GM12878 (cell line): ENCODE data around the gene C1orf141. TPM values are rescaled to one million over a fixed set of nuclear protein-coding genes. Genes with fewer than 3 reads are reported as not detected.

Source experiments
- ATAC-seq: fragments of 200-7000 bp; cut with Tn5 transposase; 3 replicates; pipeline ENCODE4 v1.9.1; 2020; ENCODE audit warnings: mild to moderate bottlenecking, moderate library complexity
- BruUV-seq: library from RNA; stranded (reverse); fragments of 400-500 nt; replicated peaks from 2 replicates; lab custom pipeline; 2021; lab: Mats Ljungman, UMichigan
- CTCF ChIA-PET: fragments of 300-600 bp; sonication (Branson Sonifier 250); formaldehyde crosslinking; extraction: SDS; loops from one replicate; lab custom pipeline; 2021; ENCODE audit warnings: inconsistent platforms; lab: Yijun Ruan, JAX
- POLR2A ChIA-PET: fragments of 350-600 bp; formaldehyde crosslinking; extraction: SDS; loops from one replicate; lab custom pipeline; 2021; ENCODE audit warnings: inconsistent platforms; lab: Charles Lee
- RAD21 ChIA-PET: fragments of 300-600 bp; sonication (Branson Sonifier 250); formaldehyde crosslinking; loops from one replicate; lab custom pipeline; 2023; ENCODE audit warnings: antibody characterized with exemption; ENCODE audit not compliant: unreplicated experiment; lab: Charles Lee
- SMC1A ChIA-PET: fragments of 300-600 bp; sonication (Branson Sonifier 250); formaldehyde crosslinking; loops from one replicate; lab custom pipeline; 2023; ENCODE audit not compliant: unreplicated experiment, uncharacterized antibody; lab: Charles Lee
- DNase-seq: peaks from one replicate; pipeline ENCODE4 v3.0.0-alpha.2; 2011; ENCODE audit warnings: low read depth, low spot score
- FAIRE-seq: peaks from 3 replicates; lab custom pipeline; 2011; peaks lifted over from hg19 to GRCh38; lab: Jason Lieb, UNC
- H2AFZ ChIP-seq: 2 replicates; pipeline ENCODE4 v1.6.0; 2011; ENCODE audit warnings: low read depth, low read length, control low read depth; ENCODE audit not compliant: control insufficient read depth
- H3K27ac ChIP-seq: 2 replicates; pipeline ENCODE4 v1.5.1; 2011; ENCODE audit warnings: control low read depth; ENCODE audit not compliant: control insufficient read depth, insufficient read depth
- H3K27me3 ChIP-seq, 2 experiments: replicated peaks in 1 of 2; 2 replicates each; pipeline versions ENCODE4 v1.6.0 to v1.6.1; 2011; ENCODE audit warnings: low read length in 1 of 2; ENCODE audit not compliant: control insufficient read depth in 2 of 2, insufficient read depth in 2 of 2
- H3K36me3 ChIP-seq, 2 experiments: 2 replicates each; pipeline ENCODE4 v1.5.1; 2011; ENCODE audit warnings: low read length in 1 of 2; ENCODE audit not compliant: control insufficient read depth in 2 of 2, insufficient read depth in 2 of 2
- H3K4me1 ChIP-seq: 2 replicates; pipeline ENCODE4 v1.6.1; 2011; ENCODE audit warnings: mild to moderate bottlenecking, low read length, moderate library complexity, mixed read lengths; ENCODE audit not compliant: control insufficient read depth, insufficient read depth
- H3K4me2 ChIP-seq: 2 replicates; pipeline ENCODE4 v1.6.0; 2011; ENCODE audit warnings: control low read depth; ENCODE audit not compliant: control insufficient read depth, insufficient read depth
- H3K4me3 ChIP-seq: fragments of 200-600 bp; sonication (generic); 2 replicates; pipeline ENCODE4 v1.5.1; 2016
- H3K79me2 ChIP-seq: 2 replicates; pipeline ENCODE4 v1.6.0; 2011; ENCODE audit warnings: low read length; ENCODE audit not compliant: control insufficient read depth, insufficient read depth
- H3K9ac ChIP-seq: 2 replicates; pipeline ENCODE4 v1.8.0; 2011; ENCODE audit warnings: low read length, control low read depth, mixed read lengths; ENCODE audit not compliant: control insufficient read depth, insufficient read depth
- H3K9me3 ChIP-seq: replicated peaks from 3 replicates; pipeline ENCODE4 v1.5.1; 2011; ENCODE audit warnings: mild to moderate bottlenecking, low read length; ENCODE audit not compliant: control insufficient read depth, insufficient read depth
- H4K20me1 ChIP-seq: 2 replicates; pipeline ENCODE4 v1.6.0; 2011; ENCODE audit not compliant: control insufficient read depth, insufficient read depth
- CBFB ChIP-seq: IDR thresholded peaks from 2 replicates; pipeline ENCODE4 v1.6.1; 2016; ENCODE audit warnings: antibody characterized with exemption, low read depth
- ELK1 ChIP-seq: IDR thresholded peaks from 2 replicates; pipeline ENCODE4 v1.6.1; 2012; ENCODE audit warnings: low read depth, low read length, improper control_type of control experiment
- HDAC6 ChIP-seq: fragments of 200-600 bp; sonication (generic); IDR thresholded peaks from one replicate; pipeline ENCODE4 v1.8.0; 2017; ENCODE audit warnings: antibody characterized with exemption; ENCODE audit not compliant: unreplicated experiment
- KLF5 ChIP-seq: fragments of 450-650 bp; IDR thresholded peaks from 2 replicates; pipeline ENCODE4 v1.6.1; 2014; ENCODE audit warnings: mild to moderate bottlenecking; ENCODE audit not compliant: partially characterized antibody
- PBX3 ChIP-seq: IDR thresholded peaks from 2 replicates; pipeline ENCODE4 v1.6.1; 2011; ENCODE audit warnings: mild to moderate bottlenecking, low read depth, low read length, moderate library complexity; ENCODE audit not compliant: insufficient replicate concordance
- SUZ12 ChIP-seq: fragments of 200-600 bp; sonication (generic); IDR thresholded peaks from one replicate; pipeline ENCODE4 v1.6.1; 2018; ENCODE audit warnings: antibody characterized with exemption, mild to moderate bottlenecking; ENCODE audit not compliant: unreplicated experiment
- TCF12 ChIP-seq: IDR thresholded peaks from 2 replicates; pipeline ENCODE4 v1.6.1; 2011; ENCODE audit warnings: low read depth, mild to moderate bottlenecking, low read length
- YY1 ChIP-seq: IDR thresholded peaks from 2 replicates; pipeline ENCODE4 v1.6.1; 2011; ENCODE audit warnings: low read depth, mild to moderate bottlenecking, low read length
- ZBED1 ChIP-seq: IDR thresholded peaks from 2 replicates; pipeline ENCODE4 v1.6.1; 2016; ENCODE audit warnings: borderline replicate concordance
- ZBTB4 ChIP-seq: fragments of 450-650 bp; formaldehyde crosslinking; IDR thresholded peaks from 2 replicates; pipeline ENCODE4 v1.4.0; 2022; ENCODE audit warnings: mild to moderate bottlenecking, moderate library complexity
- WGBS: methylation state at CpG from one replicate; pipeline ENCODE4 v1.1.6; 2016; ENCODE audit warnings: low lambda C conversion rate; ENCODE audit not compliant: insufficient replicate concordance, insufficient coverage; ENCODE audit errors: missing lambda C conversion rate; 5-methylcytosine and 5-hydroxymethylcytosine counted together
- in situ Hi-C: fragments of 300-500 bp; cut with MboI; formaldehyde crosslinking; loops from 9 replicates; pipeline ENCODE4 v1.14.3; 2018; ENCODE audit warnings: mixed read lengths
- intact Hi-C: fragments of 100-400 bp; cut with micrococcal nuclease; formaldehyde crosslinking; loops from one replicate; pipeline ENCODE4 v1.14.2; 2022; ENCODE audit not compliant: unreplicated experiment
- polyA plus RNA-seq, 11 experiments: library from polyadenylated mRNA; depleted of rRNA in 4 of 11; unstranded in 6 of 11; stranded (reverse) in 5 of 11; fragments of >200 nt; fragmentation: Nextera tagmentation in 4 of 11; fragmentation: Illumina TruSeq in 1 of 11; extraction: Ambion mirVana in 4 of 11; extraction: Trizol in 1 of 11; gene quantifications; 1 replicate in 1 of 11; 2 replicates in 10 of 11; pipeline versions ENCODE4 v1.2.1 to v1.2.3, GENCODE V29; 2011 to 2016; ENCODE audit warnings: inconsistent platforms in 2 of 11, missing spikeins in 2 of 11, low read depth in 1 of 11
- total RNA-seq, 4 experiments: library from RNA; depleted of rRNA in 3 of 4; stranded (reverse); fragments of >200 nt in 3 of 4; fragmentation: Illumina TruSeq in 1 of 4; extraction: Trizol in 1 of 4; gene quantifications; 2 replicates each; pipeline versions ENCODE4 v1.2.1 to v1.2.3, GENCODE V29; 2013 to 2021

The C1orf141 gene
- total and polyA plus RNA-seq, 10 of the 15 experiments (the other 5 are each of a cell fraction or from before 2014, with no cell fraction given): not detected

GRCh38 chr1:67126111-67126746, 8.5 kb downstream of the C1orf141 start:
- Histone ChIP-seq H3K4me3 (no peak overlapping the region), H3K4me2 (no peak overlapping the region), H3K27me3 (no peaks in the 10 kb centered on the region; a peak in 1 of 4 replicates), H3K4me1 (no peaks in the 10 kb centered on the region), H3K27ac (no peak overlapping the region), H4K20me1 (no peaks in the 10 kb centered on the region), H3K9me3 (no peaks in the 10 kb centered on the region), H3K79me2 (no peaks in the 10 kb centered on the region), H2AFZ (no peak overlapping the region), H3K9ac (no peak overlapping the region), H3K36me3 (no peaks in the 10 kb centered on the region)
- TF ChIP-seq KLF5 (no peak), SUZ12 (no peak)
- ChIA-PET RAD21 (interaction anchor here (1.0 kb wide), 1 partner anchor 24 kb away, joined by 3 read pairs; no protein-coding TSS in a partner anchor), POLR2A (no interaction called here), CTCF (interaction anchor here (0.8 to 2.4 kb wide), 5 partner anchors 18 to 87 kb away, joined by 3 to 7 read pairs (median 4); no protein-coding TSS in a partner anchor), SMC1A (interaction anchor here (1.0 to 1.6 kb wide), 5 partner anchors 10 to 374 kb away, joined by 3 to 4 read pairs (median 3); no protein-coding TSS in a partner anchor)
- BruUV-seq: no TSS peak
- no peak for DNase-seq
- intact Hi-C loops: no loop called here
- in situ Hi-C loops: no loop called here
- ATAC-seq: no peak
- FAIRE-seq: no peak
- WGBS: 48% methylated on average over 5 of the region's 5 CpGs

GRCh38 chr1:67124455-67124854, 10.3 kb downstream of the C1orf141 start:
- in situ Hi-C loops: no loop called here
- H3K27ac ChIP-seq: no peak overlapping the region
- 42% methylated on average over 4 of the region's 4 CpGs for WGBS
- no peak overlapping the region for H3K9ac ChIP-seq
- H3K9me3 ChIP-seq: no peaks in the 10 kb centered on the region
- ATAC-seq (no peak), FAIRE-seq (no peak), DNase-seq (no peak)
- H3K4me1 ChIP-seq: no peaks in the 10 kb centered on the region
- SMC1A ChIA-PET: interaction anchor here (1.0 to 1.6 kb wide), 4 partner anchors 10 to 360 kb away, joined by 3 to 5 read pairs (median 4); no protein-coding TSS in a partner anchor
- CTCF ChIA-PET: interaction anchor here (1.4 to 2.2 kb wide), 3 partner anchors 20 to 88 kb away, joined by 3 to 9 read pairs (median 5); no protein-coding TSS in a partner anchor
- H4K20me1 ChIP-seq: no peaks in the 10 kb centered on the region
- no TSS peak for BruUV-seq
- H3K4me2 ChIP-seq: no peak overlapping the region
- no peak overlapping the region for H3K4me3 ChIP-seq
- POLR2A ChIA-PET: no interaction called here
- intact Hi-C loops: no loop called here
- H2AFZ ChIP-seq: no peak overlapping the region
- H3K79me2 ChIP-seq: no peaks in the 10 kb centered on the region
- RAD21 ChIA-PET: interaction anchor here (1.1 kb wide), 1 partner anchor 25 kb away, joined by 4 read pairs; no protein-coding TSS in a partner anchor
- no peaks in the 10 kb centered on the region for H3K36me3 ChIP-seq
- peaks cover 0 to 4% of the 10 kb centered on the region in 2 experiments; a peak in 1 of 4 replicates for H3K27me3 ChIP-seq
- TF ChIP-seq YY1 (no peak), ZBED1 (no peak), ZBTB4 (CRISPR knock-in tag) (no peak), CBFB (no peak), HDAC6 (no peak), PBX3 (no peak), ELK1 (no peak), TCF12 (no peak)
